HepG2 (cell line): ENCODE data around the gene LCE1E. TPM values are rescaled to one million over a fixed set of nuclear protein-coding genes. Genes with fewer than 3 reads are reported as not detected.
A peak's percentile ranks its signal among the peaks of the same experiment; 100 is the strongest.

ENCODE experiments used
- ATAC-seq: fragments of 200-7000 bp; cut with Tn5 transposase; 3 replicates; pipeline ENCODE4 v1.9.1; 2020; ENCODE audit warnings: mild to moderate bottlenecking, moderate library complexity
- BruUV-seq: library from RNA; stranded (reverse); fragments of 400-500 nt; replicated peaks from 2 replicates; lab custom pipeline; 2021; lab: Mats Ljungman, UMichigan
- CTCF ChIA-PET: fragments of 300-600 bp; formaldehyde crosslinking; extraction: SDS; loops from one replicate; lab custom pipeline; 2021; ENCODE audit warnings: low total read pairs, inconsistent platforms, low intra/inter-chr PET ratio; lab: Yijun Ruan, JAX
- POLR2A ChIA-PET: fragments of 350-600 bp; sonication (Branson Sonifier 250); formaldehyde crosslinking; loops from one replicate; lab custom pipeline; 2020; ENCODE audit warnings: antibody characterized with exemption, inconsistent platforms; lab: Yijun Ruan, JAX
- DNase-seq: peaks from one replicate; pipeline ENCODE4 v3.0.0-alpha.2; 2015; ENCODE audit warnings: low spot score
- FAIRE-seq: peaks from 3 replicates; lab custom pipeline; 2011; peaks lifted over from hg19 to GRCh38; lab: Jason Lieb, UNC
- H2AFZ ChIP-seq: one replicate; pipeline ENCODE4 v1.6.1; 2011; ENCODE audit warnings: low read length, inconsistent platforms
- H3K27ac ChIP-seq: fragments of 300-600 bp; 3 replicates; pipeline ENCODE4 v1.8.0; 2011; ENCODE audit warnings: mixed run types, mild to moderate bottlenecking, mixed read lengths, low read length, inconsistent platforms; ENCODE audit not compliant: insufficient read depth; ENCODE audit errors: extremely low read length
- H3K27me3 ChIP-seq, 2 experiments: fragments of 200-600 bp in 1 of 2; 2 replicates in 1 of 2; 3 replicates in 1 of 2; pipeline versions ENCODE4 v1.6.0 to v1.8.0; 2011; ENCODE audit warnings: low read length in 2 of 2, mild to moderate bottlenecking in 2 of 2, moderate library complexity in 2 of 2, inconsistent platforms in 1 of 2; ENCODE audit not compliant: insufficient read depth in 2 of 2, control insufficient read depth in 1 of 2
- H3K36me3 ChIP-seq, 2 experiments: fragments of 200-600 bp in 1 of 2; replicated peaks in 1 of 2; 2 replicates in 1 of 2; 3 replicates in 1 of 2; pipeline versions ENCODE4 v1.5.1 to v1.8.0; 2011; ENCODE audit warnings: low read length in 2 of 2, inconsistent platforms in 1 of 2; ENCODE audit not compliant: insufficient read depth in 2 of 2, control insufficient read depth in 1 of 2
- H3K4me1 ChIP-seq: 2 replicates; pipeline ENCODE4 v1.5.1; 2012; ENCODE audit warnings: low read length, inconsistent platforms; ENCODE audit not compliant: insufficient read depth
- H3K4me2 ChIP-seq: 2 replicates; pipeline ENCODE4 v1.6.0; 2011; ENCODE audit warnings: low read depth, low read length, inconsistent platforms
- H3K4me3 ChIP-seq, 3 experiments: fragments of 200-600 bp in 1 of 3; sonication (generic), shearing (Covaris generic) in 1 of 3; replicated peaks in 1 of 3; 2 replicates each; pipeline ENCODE4 v1.5.1; 2011 to 2016; ENCODE audit warnings: low read length in 3 of 3, inconsistent platforms in 2 of 3, low read depth in 2 of 3, mild to moderate bottlenecking in 2 of 3, control low read depth in 1 of 3, mixed read lengths in 1 of 3; ENCODE audit not compliant: insufficient read depth in 1 of 3
- H3K79me2 ChIP-seq: one replicate; pipeline ENCODE4 v1.6.1; 2011; ENCODE audit warnings: low read length, inconsistent platforms; ENCODE audit not compliant: insufficient read depth
- H3K9ac ChIP-seq: 2 replicates; pipeline ENCODE4 v1.6.0; 2011; ENCODE audit warnings: mild to moderate bottlenecking, low read depth, low read length, inconsistent platforms; ENCODE audit not compliant: insufficient read depth
- H3K9me3 ChIP-seq: 2 replicates; pipeline ENCODE4 v1.5.1; 2012; ENCODE audit warnings: mild to moderate bottlenecking, low read length
- H4K20me1 ChIP-seq: 2 replicates; pipeline ENCODE4 v1.6.0; 2011; ENCODE audit warnings: inconsistent platforms, mild to moderate bottlenecking, low read length, moderate library complexity; ENCODE audit not compliant: insufficient read depth
- ARID2 ChIP-seq: sonication (generic); formaldehyde crosslinking; IDR thresholded peaks from 2 replicates; pipeline ENCODE4 v1.8.1; 2022; ENCODE audit warnings: mild to moderate bottlenecking, missing genetic modification reagents, borderline replicate concordance
- FOSL2 ChIP-seq: sonication (generic); formaldehyde crosslinking; IDR thresholded peaks from 2 replicates; pipeline ENCODE4 v1.4.0; 2020; ENCODE audit warnings: missing genetic modification reagents
- HNF1B ChIP-seq: sonication (generic); formaldehyde crosslinking; IDR thresholded peaks from 2 replicates; pipeline ENCODE4 v1.5.1; 2020; ENCODE audit warnings: mild to moderate bottlenecking, moderate library complexity, missing genetic modification reagents
- HNRNPK ChIP-seq: fragments of 200-400 bp; formaldehyde crosslinking; IDR thresholded peaks from 2 replicates; pipeline ENCODE4 v1.6.1; 2018; ENCODE audit warnings: low read length, low read depth, moderate library complexity, mild to moderate bottlenecking; ENCODE audit not compliant: poor library complexity, severe bottlenecking
- NFKB2 ChIP-seq: sonication (generic); formaldehyde crosslinking; IDR thresholded peaks from 2 replicates; pipeline ENCODE4 v1.4.0; 2020; ENCODE audit warnings: missing genetic modification reagents, borderline replicate concordance
- PAF1 ChIP-seq: IDR thresholded peaks from 2 replicates; pipeline ENCODE4 v1.6.1; 2016; ENCODE audit warnings: missing genetic modification reagents, missing compliant biosample characterization
- RNF2 ChIP-seq: fragments of 450-650 bp; conservative IDR thresholded peaks from 2 replicates; pipeline ENCODE4 v1.6.1; 2016; ENCODE audit warnings: low read depth
- SAP130 ChIP-seq: IDR thresholded peaks from 2 replicates; pipeline ENCODE4 v1.6.1; 2016; ENCODE audit warnings: low read depth
- ZNF230 ChIP-seq: sonication (generic); formaldehyde crosslinking; IDR thresholded peaks from 2 replicates; pipeline ENCODE4 v1.4.0; 2020; ENCODE audit warnings: mild to moderate bottlenecking, missing genetic modification reagents
- ZNF260 ChIP-seq: sonication (generic); formaldehyde crosslinking; IDR thresholded peaks from 2 replicates; pipeline ENCODE4 v1.4.0; 2020; ENCODE audit warnings: missing genetic modification reagents, low read depth, mild to moderate bottlenecking, borderline replicate concordance
- ZNF501 ChIP-seq: sonication (generic); formaldehyde crosslinking; IDR thresholded peaks from 2 replicates; pipeline ENCODE4 v1.5.1; 2020; ENCODE audit warnings: mild to moderate bottlenecking, moderate library complexity, missing genetic modification reagents
- WGBS: methylation state at CpG from one replicate; pipeline ENCODE4 v1.1.6; 2017; ENCODE audit warnings: low lambda C conversion rate; 5-methylcytosine and 5-hydroxymethylcytosine counted together
- in situ Hi-C: cut with HindIII; loops from 2 replicates; pipeline ENCODE4 v1.10.0; 2017; ENCODE audit warnings: low pct_unique_long_range_greater_than_20kb; ENCODE audit not compliant: extremely low pct_ligation_motif_present
- intact Hi-C: fragments of 100-400 bp; cut with micrococcal nuclease; formaldehyde crosslinking; loops from one replicate; pipeline ENCODE4 v1.10.0; 2022; ENCODE audit not compliant: unreplicated experiment
- polyA plus RNA-seq, 8 experiments: library from polyadenylated mRNA; depleted of rRNA in 3 of 8; stranded (reverse) in 7 of 8; unstranded in 1 of 8; fragments of >200 nt; fragmentation: Illumina TruSeq in 4 of 8; extraction: Trizol in 4 of 8; gene quantifications; 2 replicates each; pipeline versions ENCODE4 v1.2.1 to v1.2.3, GENCODE V29; 2011 to 2016; ENCODE audit warnings: low read depth in 4 of 8, missing spikeins in 1 of 8, mixed read lengths in 1 of 8; ENCODE audit not compliant: insufficient read depth in 1 of 8
- total RNA-seq, 5 experiments: library from RNA; depleted of rRNA; stranded (reverse); fragments of >200 nt; fragmentation: Illumina TruSeq; extraction: Trizol; gene quantifications; 2 replicates each; pipeline ENCODE4 v1.2.3, GENCODE V29; 2016; ENCODE audit warnings: low read depth in 1 of 5
- TF ChIP-seq, protein P1 (sequence below): IDR thresholded peaks from 2 replicates; pipeline ENCODE4 v1.6.1; 2016
- TF ChIP-seq, protein P2 (sequence below): IDR thresholded peaks from 2 replicates; pipeline ENCODE4 v1.6.1; 2016; ENCODE audit warnings: missing biosample characterization, missing genetic modification reagents, low read depth

The LCE1E gene
- total and polyA plus RNA-seq, 2 of the 13 experiments (the other 11 are each of a cell fraction or from before 2014, with no cell fraction given), result 0.12 TPM; not detected in 1

DNA sequence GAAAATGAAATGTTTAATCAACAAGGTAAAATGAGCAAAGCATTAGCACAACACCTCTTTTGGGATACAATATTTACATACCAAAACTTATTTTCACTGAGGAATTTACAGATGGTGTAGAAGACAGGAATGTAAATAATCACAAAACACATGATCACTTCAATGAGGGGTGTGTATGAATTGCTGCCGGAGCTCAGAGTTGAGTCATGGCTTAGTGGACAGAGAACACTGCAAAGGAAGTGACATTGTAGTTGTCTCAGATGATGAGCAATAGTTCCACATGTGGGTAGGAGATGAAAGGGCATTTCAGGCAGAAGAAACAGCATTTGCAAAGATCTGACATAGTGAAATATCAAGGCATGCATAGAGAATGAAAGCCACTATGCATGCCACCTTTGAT, 33.8 kb upstream of the LCE1E start:
- no TSS peak for BruUV-seq
- no peaks in the 10 kb centered on the region for H3K9me3 ChIP-seq
- WGBS, result 0% methylated on average over 1 of the region's 1 CpG
- no peaks in the 10 kb centered on the region for H4K20me1 ChIP-seq
- ChIA-PET CTCF (no interaction called here), POLR2A (no interaction called here)
- DNase-seq (peak; percentile 13), ATAC-seq (no peak), FAIRE-seq (no peak)
- no peaks in the 10 kb centered on the region for H3K36me3 ChIP-seq
- H3K9ac ChIP-seq, result no peak overlapping the region
- H3K4me2 ChIP-seq, result no peak overlapping the region
- no peak overlapping the region for H2AFZ ChIP-seq
- H3K27me3 ChIP-seq, result no peaks in the 10 kb centered on the region
- no peak overlapping the region for H3K27ac ChIP-seq
- no peaks in the 10 kb centered on the region for H3K79me2 ChIP-seq
- no peaks in the 10 kb centered on the region for H3K4me1 ChIP-seq
- TF ChIP-seq, protein P1, sequence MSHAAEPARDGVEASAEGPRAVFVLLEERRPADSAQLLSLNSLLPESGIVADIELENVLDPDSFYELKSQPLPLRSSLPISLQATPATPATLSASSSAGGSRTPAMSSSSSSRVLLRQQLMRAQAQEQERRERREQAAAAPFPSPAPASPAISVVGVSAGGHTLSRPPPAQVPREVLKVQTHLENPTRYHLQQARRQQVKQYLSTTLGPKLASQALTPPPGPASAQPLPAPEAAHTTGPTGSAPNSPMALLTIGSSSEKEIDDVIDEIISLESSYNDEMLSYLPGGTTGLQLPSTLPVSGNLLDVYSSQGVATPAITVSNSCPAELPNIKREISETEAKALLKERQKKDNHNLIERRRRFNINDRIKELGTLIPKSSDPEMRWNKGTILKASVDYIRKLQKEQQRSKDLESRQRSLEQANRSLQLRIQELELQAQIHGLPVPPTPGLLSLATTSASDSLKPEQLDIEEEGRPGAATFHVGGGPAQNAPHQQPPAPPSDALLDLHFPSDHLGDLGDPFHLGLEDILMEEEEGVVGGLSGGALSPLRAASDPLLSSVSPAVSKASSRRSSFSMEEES (CRISPR knock-in tag), result 0 out of 2 replicates have a peak, but pooled peaks have one; percentile 19
- TF ChIP-seq FOSL2 (CRISPR knock-in tag) (peak; percentile 51; the same call in 1 of the 2 replicates), ZNF501 (CRISPR knock-in tag) (no peak)
- no peak overlapping the region for H3K4me3 ChIP-seq
- in situ Hi-C loops, result no loop called here
- intact Hi-C loops, result no loop called here

DNA sequence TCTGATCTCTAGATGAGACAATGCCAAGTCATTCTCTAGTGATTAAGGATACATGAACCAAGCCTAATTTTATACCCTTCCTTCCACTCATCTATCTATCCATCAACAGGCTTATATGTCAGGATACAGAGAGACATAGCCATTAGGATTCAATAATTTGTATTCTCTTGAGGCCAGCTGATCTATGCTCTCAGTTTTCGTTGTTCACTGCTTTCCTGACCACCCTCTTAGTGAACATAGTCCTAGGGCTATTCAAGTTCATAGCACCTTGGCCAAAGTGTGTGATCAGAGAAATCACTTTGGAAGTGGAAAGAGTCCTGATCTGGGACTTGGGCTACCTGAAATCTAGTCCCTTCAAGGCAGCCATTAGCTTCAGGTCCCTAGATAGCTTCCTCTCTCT, 32.5 kb upstream of the LCE1E start:
- DNase-seq (no peak), FAIRE-seq (no peak), ATAC-seq (no peak)
- Histone ChIP-seq H2AFZ (no peak overlapping the region), H4K20me1 (no peaks in the 10 kb centered on the region), H3K9me3 (no peaks in the 10 kb centered on the region), H3K79me2 (no peaks in the 10 kb centered on the region), H3K4me2 (no peak overlapping the region), H3K9ac (no peak overlapping the region), H3K4me1 (no peaks in the 10 kb centered on the region), H3K4me3 (no peak overlapping the region), H3K27ac (no peak overlapping the region), H3K36me3 (no peaks in the 10 kb centered on the region), H3K27me3 (no peaks in the 10 kb centered on the region)
- intact Hi-C loops, result no loop called here
- CTCF ChIA-PET, result no interaction called here
- BruUV-seq, result no TSS peak
- TF ChIP-seq HNF1B (CRISPR knock-in tag) (no peak), RNF2 (no peak), ARID2 (CRISPR knock-in tag) (no peak), NFKB2 (CRISPR knock-in tag) (no peak), ZNF260 (CRISPR knock-in tag) (no peak), HNRNPK (no peak), PAF1 (CRISPR knock-in tag) (no peak), ZNF230 (CRISPR knock-in tag) (no peak), SAP130 (CRISPR knock-in tag) (no peak)
- TF ChIP-seq, protein P2, sequence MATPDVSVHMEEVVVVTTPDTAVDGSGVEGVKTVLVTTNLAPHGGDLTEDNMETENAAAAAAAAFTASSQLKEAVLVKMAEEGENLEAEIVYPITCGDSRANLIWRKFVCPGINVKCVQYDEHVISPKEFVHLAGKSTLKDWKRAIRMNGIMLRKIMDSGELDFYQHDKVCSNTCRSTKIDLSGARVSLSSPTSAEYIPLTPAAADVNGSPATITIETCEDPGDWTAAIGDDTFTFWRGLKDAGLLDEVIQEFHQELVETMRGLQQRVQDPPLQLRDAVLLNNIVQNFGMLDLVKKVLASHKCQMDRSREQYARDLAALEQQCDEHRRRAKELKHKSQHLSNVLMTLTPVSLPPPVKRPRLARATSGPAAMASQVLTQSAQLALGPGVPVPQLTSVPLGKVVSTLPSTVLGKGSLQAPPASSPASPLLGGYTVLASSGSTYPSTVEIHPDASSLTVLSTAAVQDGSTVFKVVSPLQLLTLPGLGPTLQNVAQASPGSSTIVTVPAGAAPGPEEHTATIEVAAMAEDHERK (CRISPR knock-in tag), result no peak
- in situ Hi-C loops, result no loop called here
- POLR2A ChIA-PET, result no interaction called here
- WGBS, result 0% methylated on average over 1 of the region's 1 CpG
